Mesendoderm (in vitro differentiated cells): ENCODE results near the gene RPS19BP1.

Experiments
- DNase-seq: peaks from one replicate; pipeline ENCODE4 v3.0.0; 2013
- H2AK5ac ChIP-seq: 2 replicates; pipeline ENCODE4 v1.6.1; 2013; ENCODE audit warnings: low read length, inconsistent platforms
- H2BK120ac ChIP-seq: 2 replicates; pipeline ENCODE4 v1.6.1; 2013; ENCODE audit warnings: low read depth, mild to moderate bottlenecking, low read length, moderate library complexity, mixed read lengths
- H2BK15ac ChIP-seq: replicated peaks from 2 replicates; pipeline ENCODE4 v1.6.1; 2013; ENCODE audit warnings: low read depth, mild to moderate bottlenecking, moderate library complexity
- H2BK5ac ChIP-seq: 2 replicates; pipeline ENCODE4 v1.6.1; 2013; ENCODE audit warnings: low read length, inconsistent platforms
- H3K18ac ChIP-seq: 2 replicates; pipeline ENCODE4 v1.6.1; 2013; ENCODE audit warnings: mild to moderate bottlenecking, low read length, mixed read lengths
- H3K23ac ChIP-seq: one replicate; pipeline ENCODE4 v1.6.1; 2013; ENCODE audit warnings: low read length
- H3K27ac ChIP-seq: 2 replicates; pipeline ENCODE4 v1.5.1; 2013; ENCODE audit warnings: low read depth, mild to moderate bottlenecking, inconsistent platforms, low read length, moderate library complexity
- H3K27me3 ChIP-seq: 2 replicates; pipeline ENCODE4 v1.6.1; 2013; ENCODE audit warnings: low read length, control low read depth, mild to moderate bottlenecking, inconsistent platforms; ENCODE audit not compliant: insufficient read depth, poor library complexity
- H3K36me3 ChIP-seq: 2 replicates; pipeline ENCODE4 v1.6.1; 2013; ENCODE audit warnings: low read length, inconsistent platforms; ENCODE audit not compliant: control insufficient read depth, insufficient read depth
- H3K4ac ChIP-seq: one replicate; pipeline ENCODE4 v1.6.1; 2013; ENCODE audit warnings: low read depth, mild to moderate bottlenecking, low read length, moderate library complexity
- H3K4me1 ChIP-seq: 2 replicates; pipeline ENCODE4 v1.6.1; 2013; ENCODE audit warnings: low read depth, low read length, inconsistent platforms; ENCODE audit not compliant: control insufficient read depth
- H3K4me2 ChIP-seq: 2 replicates; pipeline ENCODE4 v1.6.1; 2013; ENCODE audit warnings: low read length
- H3K4me3 ChIP-seq: 2 replicates; pipeline ENCODE4 v1.5.1; 2013; ENCODE audit warnings: mild to moderate bottlenecking, low read length
- H3K56ac ChIP-seq: one replicate; pipeline ENCODE4 v1.6.1; 2013; ENCODE audit warnings: low read length
- H3K79me1 ChIP-seq: 2 replicates; pipeline ENCODE4 v1.6.1; 2013; ENCODE audit warnings: low read length, inconsistent platforms
- H3K79me2 ChIP-seq: 2 replicates; pipeline ENCODE4 v1.6.1; 2013; ENCODE audit warnings: mild to moderate bottlenecking, low read length; ENCODE audit not compliant: control insufficient read depth, insufficient read depth
- H3K9ac ChIP-seq: 2 replicates; pipeline ENCODE4 v1.6.1; 2013; ENCODE audit warnings: low read length, inconsistent platforms
- H4K5ac ChIP-seq: one replicate; pipeline ENCODE4 v1.6.1; 2013; ENCODE audit warnings: low read length
- H4K8ac ChIP-seq: one replicate; pipeline ENCODE4 v1.6.1; 2013; ENCODE audit warnings: low read depth, mild to moderate bottlenecking, control low read depth, low read length, moderate library complexity
- WGBS: extraction: QIAGEN DNeasy Blood & Tissue Kit; methylation state at CpG from one replicate; pipeline ENCODE4 v1.1.7; 2013; ENCODE audit warnings: low lambda C conversion rate, missing lambda C conversion rate; ENCODE audit not compliant: insufficient coverage; ENCODE audit errors: extremely low coverage; 5-methylcytosine and 5-hydroxymethylcytosine counted together

Gene RPS19BP1

GRCh38 chr22:39489094-39490068 lies 43.2 kb downstream of the RPS19BP1 start:
- Histone ChIP-seq H2BK15ac (no peak overlapping the region), H3K56ac (no peak overlapping the region), H4K5ac (no peak overlapping the region), H3K4ac (no peak overlapping the region), H3K9ac (no peak overlapping the region), H2BK5ac (no peak overlapping the region), H3K79me2 (no peaks in the 10 kb centered on the region), H3K23ac (no peak overlapping the region), H2AK5ac (no peak overlapping the region), H3K27ac (no peak overlapping the region), H3K36me3 (no peaks in the 10 kb centered on the region), H4K8ac (no peak overlapping the region), H3K4me2 (no peak overlapping the region), H3K79me1 (no peaks in the 10 kb centered on the region), H2BK120ac (no peak overlapping the region), H3K4me3 (no peak overlapping the region), H3K18ac (no peak overlapping the region), H3K27me3 (no peaks in the 10 kb centered on the region), H3K4me1 (peaks cover 2% of the 10 kb centered on the region)
- no CpG with 5 or more reads among the region's 17 CpGs for WGBS
- DNase-seq, result no peak

GRCh38 chr22:39488563-39489083 lies 43.9 kb downstream of the RPS19BP1 start:
- Histone ChIP-seq H4K8ac (no peak overlapping the region), H4K5ac (no peak overlapping the region), H2AK5ac (no peak overlapping the region), H3K79me1 (no peaks in the 10 kb centered on the region), H2BK5ac (no peak overlapping the region), H3K27ac (no peak overlapping the region), H2BK15ac (no peak overlapping the region), H3K18ac (no peak overlapping the region), H3K9ac (no peak overlapping the region), H3K23ac (no peak overlapping the region), H3K4ac (no peak overlapping the region), H3K4me2 (no peak overlapping the region), H3K4me3 (no peak overlapping the region), H3K79me2 (no peaks in the 10 kb centered on the region), H3K36me3 (no peaks in the 10 kb centered on the region), H2BK120ac (no peak overlapping the region), H3K27me3 (no peaks in the 10 kb centered on the region), H3K56ac (no peak overlapping the region), H3K4me1 (peaks cover 2% of the 10 kb centered on the region)
- DNase-seq, result no peak
- WGBS, result no CpG with 5 or more reads among the region's 39 CpGs

DNA sequence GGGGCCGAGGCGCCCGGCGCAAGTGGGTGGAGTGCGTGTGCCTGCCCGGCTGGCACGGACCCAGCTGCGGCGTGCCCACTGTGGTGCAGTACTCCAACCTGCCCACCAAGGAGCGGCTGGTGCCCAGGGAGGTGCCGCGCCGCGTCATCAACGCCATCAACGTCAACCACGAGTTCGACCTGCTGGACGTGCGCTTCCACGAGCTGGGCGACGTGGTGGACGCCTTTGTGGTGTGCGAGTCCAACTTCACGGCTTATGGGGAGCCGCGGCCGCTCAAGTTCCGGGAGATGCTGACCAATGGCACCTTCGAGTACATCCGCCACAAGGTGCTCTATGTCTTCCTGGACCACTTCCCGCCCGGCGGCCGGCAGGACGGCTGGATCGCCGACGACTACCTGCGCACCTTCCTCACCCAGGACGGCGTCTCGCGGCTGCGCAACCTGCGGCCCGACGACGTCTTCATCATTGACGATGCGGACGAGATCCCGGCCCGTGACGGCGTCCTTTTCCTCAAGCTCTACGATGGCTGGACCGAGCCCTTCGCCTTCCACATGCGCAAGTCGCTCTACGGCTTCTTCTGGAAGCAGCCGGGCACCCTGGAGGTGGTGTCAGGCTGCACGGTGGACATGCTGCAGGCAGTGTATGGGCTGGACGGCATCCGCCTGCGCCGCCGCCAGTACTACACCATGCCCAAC lies 44.6 kb downstream of the RPS19BP1 start:
- no peaks in the 10 kb centered on the region for H3K79me2 ChIP-seq
- no peak overlapping the region for H3K9ac ChIP-seq
- H2BK5ac ChIP-seq, result no peak overlapping the region
- H2AK5ac ChIP-seq, result no peak overlapping the region
- no peak overlapping the region for H2BK15ac ChIP-seq
- H3K4ac ChIP-seq, result no peak overlapping the region
- H3K79me1 ChIP-seq, result no peaks in the 10 kb centered on the region
- no peak overlapping the region for H2BK120ac ChIP-seq
- H4K8ac ChIP-seq, result no peak overlapping the region
- H3K4me1 ChIP-seq, result peaks cover 2% of the 10 kb centered on the region
- no peak overlapping the region for H4K5ac ChIP-seq
- no peak for DNase-seq
- WGBS, result no CpG with 5 or more reads among the region's 70 CpGs
- no peak overlapping the region for H3K27ac ChIP-seq
- no peak overlapping the region for H3K18ac ChIP-seq
- no peak overlapping the region for H3K56ac ChIP-seq
- H3K23ac ChIP-seq, result no peak overlapping the region
- no peak overlapping the region for H3K4me3 ChIP-seq
- no peak overlapping the region for H3K4me2 ChIP-seq
- H3K27me3 ChIP-seq, result no peaks in the 10 kb centered on the region
- no peaks in the 10 kb centered on the region for H3K36me3 ChIP-seq

DNA sequence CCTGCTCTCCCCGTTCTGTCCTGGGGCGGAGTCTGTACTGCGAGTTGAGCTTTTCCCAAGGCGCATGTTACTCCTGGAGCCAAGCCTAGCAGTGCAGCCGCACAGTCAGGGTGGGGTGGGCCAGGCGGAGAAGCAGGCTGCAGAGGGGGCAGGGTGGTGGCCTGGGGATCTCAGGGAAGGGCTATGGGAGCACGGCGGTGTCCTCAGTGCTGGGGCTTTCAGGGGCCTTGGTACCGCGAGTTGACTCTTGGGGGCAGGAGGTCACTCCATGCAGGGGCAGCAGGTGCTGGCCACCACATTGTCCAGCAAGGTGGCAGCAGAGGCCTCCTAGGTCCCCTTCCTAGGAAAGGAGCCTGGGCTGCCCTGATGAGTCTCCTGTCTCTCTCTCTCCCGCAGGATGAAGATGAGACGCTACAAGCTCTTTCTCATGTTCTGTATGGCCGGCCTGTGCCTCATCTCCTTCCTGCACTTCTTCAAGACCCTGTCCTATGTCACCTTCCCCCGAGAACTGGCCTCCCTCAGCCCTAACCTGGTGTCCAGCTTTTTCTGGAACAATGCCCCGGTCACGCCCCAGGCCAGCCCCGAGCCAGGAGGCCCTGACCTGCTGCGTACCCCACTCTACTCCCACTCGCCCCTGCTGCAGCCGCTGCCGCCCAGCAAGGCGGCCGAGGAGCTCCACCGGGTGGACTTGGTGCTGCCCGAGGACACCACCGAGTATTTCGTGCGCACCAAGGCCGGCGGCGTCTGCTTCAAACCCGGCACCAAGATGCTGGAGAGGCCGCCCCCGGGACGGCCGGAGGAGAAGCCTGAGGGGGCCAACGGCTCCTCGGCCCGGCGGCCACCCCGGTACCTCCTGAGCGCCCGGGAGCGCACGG lies 45.4 kb downstream of the RPS19BP1 start:
- no peak overlapping the region for H3K9ac ChIP-seq
- H2BK5ac ChIP-seq, result no peak overlapping the region
- no peak overlapping the region for H3K27ac ChIP-seq
- H2AK5ac ChIP-seq, result no peak overlapping the region
- WGBS, result no CpG with 5 or more reads among the region's 45 CpGs
- no peak overlapping the region for H3K4me2 ChIP-seq
- H3K79me2 ChIP-seq, result no peaks in the 10 kb centered on the region
- H3K23ac ChIP-seq, result no peak overlapping the region
- H3K18ac ChIP-seq, result no peak overlapping the region
- no peak for DNase-seq
- peaks cover 2% of the 10 kb centered on the region for H3K4me1 ChIP-seq
- H2BK15ac ChIP-seq, result no peak overlapping the region
- no peak overlapping the region for H4K5ac ChIP-seq
- no peak overlapping the region for H4K8ac ChIP-seq
- no peak overlapping the region for H3K4me3 ChIP-seq
- no peaks in the 10 kb centered on the region for H3K27me3 ChIP-seq
- no peak overlapping the region for H3K4ac ChIP-seq
- no peak overlapping the region for H2BK120ac ChIP-seq
- H3K79me1 ChIP-seq, result no peaks in the 10 kb centered on the region
- no peak overlapping the region for H3K56ac ChIP-seq
- H3K36me3 ChIP-seq, result no peaks in the 10 kb centered on the region

- H2BK15ac ChIP-seq, result no peak overlapping the region
- DNase-seq, result no peak
- no peak overlapping the region for H4K5ac ChIP-seq
- no CpG with 5 or more reads among the region's 3 CpGs for WGBS
- H3K36me3 ChIP-seq, result no peaks in the 10 kb centered on the region
- no peaks in the 10 kb centered on the region for H3K27me3 ChIP-seq
- H3K79me1 ChIP-seq, result no peaks in the 10 kb centered on the region
- no peaks in the 10 kb centered on the region for H3K4me1 ChIP-seq
- no peak overlapping the region for H3K4me2 ChIP-seq
- no peak overlapping the region for H3K56ac ChIP-seq
- no peak overlapping the region for H4K8ac ChIP-seq
- no peak overlapping the region for H3K27ac ChIP-seq
- no peaks in the 10 kb centered on the region for H3K79me2 ChIP-seq
- no peak overlapping the region for H3K9ac ChIP-seq
- H2AK5ac ChIP-seq, result no peak overlapping the region
- no peak overlapping the region for H3K18ac ChIP-seq
- no peak overlapping the region for H3K23ac ChIP-seq
- H3K4me3 ChIP-seq, result no peak overlapping the region
- no peak overlapping the region for H2BK120ac ChIP-seq
- no peak overlapping the region for H2BK5ac ChIP-seq
- no peak overlapping the region for H3K4ac ChIP-seq
These were observed 49.8 kb downstream of the RPS19BP1 start for GRCh38 chr22:39482768-39483167.
